HL-60 (cell line): Measurements from ENCODE around the gene AKR1C2.
"Not testable (repeated sequence)": the region's sequence is repeated elsewhere in the genome, so short reads cannot be mapped to it uniquely, and the experiment has no call there.

ENCODE experiments used
- GABPA ChIP-seq: IDR thresholded peaks from 2 replicates; pipeline ENCODE4 v1.6.1; 2012; ENCODE audit warnings: low read depth
- POLR2AphosphoS5 ChIP-seq: IDR thresholded peaks from 2 replicates; pipeline ENCODE4 v1.6.1; 2012; ENCODE audit warnings: low read depth
- TF ChIP-seq, protein P1 (sequence below): IDR thresholded peaks from one replicate; pipeline ENCODE4 v1.5.1; 2011; ENCODE audit warnings: low read length, control low read depth, inconsistent platforms; ENCODE audit not compliant: insufficient read depth

DNA sequence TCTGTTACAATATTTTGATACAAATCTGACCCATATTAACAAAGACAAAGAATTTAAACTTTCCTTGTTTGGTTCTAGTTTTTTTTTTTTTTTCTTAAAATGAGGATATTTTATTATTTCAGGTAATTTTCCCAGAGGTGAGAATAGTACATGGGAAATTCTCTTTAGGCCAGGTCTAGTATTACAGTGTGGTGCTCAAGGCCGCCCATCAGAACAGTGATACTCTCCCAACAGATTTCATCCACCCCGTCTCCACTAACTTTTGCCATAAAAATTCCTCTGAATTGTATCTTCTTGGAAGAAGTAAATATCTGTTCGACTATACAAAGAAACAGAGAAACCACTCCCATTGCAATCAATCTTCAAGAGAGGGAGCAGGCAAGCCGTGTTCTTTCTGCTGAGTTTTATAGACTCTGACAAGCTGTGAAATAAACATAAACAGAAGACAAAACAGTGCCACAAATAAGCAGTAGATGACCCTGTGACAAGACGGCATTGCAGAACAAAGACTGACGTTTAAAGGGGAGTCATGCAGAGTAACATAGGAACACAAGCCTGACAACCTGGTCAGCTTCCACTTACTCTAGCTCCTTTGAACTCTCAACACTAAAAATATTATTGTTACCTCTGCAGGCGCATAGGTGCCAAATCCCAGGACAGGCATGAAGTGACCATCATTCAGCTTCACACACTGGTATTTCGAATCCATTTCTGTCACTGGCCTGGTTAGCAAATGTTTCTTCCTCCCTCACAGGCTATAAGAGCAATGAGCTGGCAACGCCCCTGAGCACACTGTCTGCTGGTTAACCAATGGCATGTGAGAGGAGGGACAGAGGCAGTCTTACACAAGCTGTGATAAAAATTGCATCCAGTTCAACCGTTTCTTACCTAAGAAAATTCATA, at the start of gene AKR1C2:
- TF ChIP-seq, protein P1, sequence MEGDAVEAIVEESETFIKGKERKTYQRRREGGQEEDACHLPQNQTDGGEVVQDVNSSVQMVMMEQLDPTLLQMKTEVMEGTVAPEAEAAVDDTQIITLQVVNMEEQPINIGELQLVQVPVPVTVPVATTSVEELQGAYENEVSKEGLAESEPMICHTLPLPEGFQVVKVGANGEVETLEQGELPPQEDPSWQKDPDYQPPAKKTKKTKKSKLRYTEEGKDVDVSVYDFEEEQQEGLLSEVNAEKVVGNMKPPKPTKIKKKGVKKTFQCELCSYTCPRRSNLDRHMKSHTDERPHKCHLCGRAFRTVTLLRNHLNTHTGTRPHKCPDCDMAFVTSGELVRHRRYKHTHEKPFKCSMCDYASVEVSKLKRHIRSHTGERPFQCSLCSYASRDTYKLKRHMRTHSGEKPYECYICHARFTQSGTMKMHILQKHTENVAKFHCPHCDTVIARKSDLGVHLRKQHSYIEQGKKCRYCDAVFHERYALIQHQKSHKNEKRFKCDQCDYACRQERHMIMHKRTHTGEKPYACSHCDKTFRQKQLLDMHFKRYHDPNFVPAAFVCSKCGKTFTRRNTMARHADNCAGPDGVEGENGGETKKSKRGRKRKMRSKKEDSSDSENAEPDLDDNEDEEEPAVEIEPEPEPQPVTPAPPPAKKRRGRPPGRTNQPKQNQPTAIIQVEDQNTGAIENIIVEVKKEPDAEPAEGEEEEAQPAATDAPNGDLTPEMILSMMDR = not testable (repeated sequence)
- TF ChIP-seq POLR2AphosphoS5, GABPA: not testable (repeated sequence)
